Measurements from ENCODE around the gene ST3GAL5.
A peak's percentile ranks its signal among the peaks of the same experiment; 100 is the strongest.

Gene ST3GAL5

GRCh38 chr2:85797921-85798320 lies 90.9 kb downstream of the ST3GAL5 start:
- Histone ChIP-seq H2AFZ (ENCODE audit: low read length) (no peak overlapping the region), H2AK5ac (ENCODE audit: low read depth, low read length) (no peak overlapping the region), H3K27ac (replicated peaks; ENCODE audit: low read length) (no peak overlapping the region), H4K8ac (ENCODE audit: low read depth, low read length) (no peak overlapping the region), H2BK120ac (ENCODE audit: low read depth, low read length) (no peak overlapping the region), H3K4me1 (ENCODE audit: control insufficient read depth in 2 of 2, insufficient read depth in 1 of 2, low read depth in 1 of 2, low read length in 2 of 2) (peaks cover 13 to 18% of the 10 kb centered on the region in 2 donors), H3K4ac (ENCODE audit: low read length) (no peak overlapping the region), H3K9me3 (replicated peaks in 1 of 2; ENCODE audit: control insufficient read depth in 2 of 2, insufficient read depth in 1 of 2, low read depth in 1 of 2, low read length in 2 of 2) (peaks cover 2% of the 10 kb centered on the region in 2 donors), H3K79me1 (ENCODE audit: low read depth, low read length) (no peaks in the 10 kb centered on the region), H3K18ac (ENCODE audit: low read length) (no peak overlapping the region), H3K27me3 (ENCODE audit: control insufficient read depth in 3 of 3, insufficient read depth in 3 of 3, low read depth in 1 of 3, low read length in 3 of 3) (no peaks in the 10 kb centered on the region), H3K4me3 (ENCODE audit: low read length in 2 of 2) (no peak overlapping the region), H2BK15ac (ENCODE audit: low read length) (no peak overlapping the region), H2BK5ac (ENCODE audit: low read length) (no peak overlapping the region), H3K14ac (ENCODE audit: low read length) (no peak overlapping the region), H3K36me3 (replicated peaks in 1 of 2; ENCODE audit: control insufficient read depth in 2 of 2, insufficient read depth in 2 of 2, low read length in 2 of 2) (no peaks in the 10 kb centered on the region), H3K9ac (ENCODE audit: low read depth, low read length, poor library complexity) (no peak overlapping the region), H3K4me2 (ENCODE audit: insufficient read depth, low read length, poor library complexity, severe bottlenecking) (no peak overlapping the region), H4K91ac (ENCODE audit: low read depth, low read length, poor library complexity) (no peak overlapping the region), H3K23ac (ENCODE audit: low read depth, low read length, poor library complexity) (no peak overlapping the region), H2BK12ac (ENCODE audit: low read length) (no peak overlapping the region)
- DNase-seq (ENCODE audit: low spot score), result no peak
- no CpG with 5 or more reads among the region's 6 CpGs for WGBS, 2 donors (ENCODE audit: extremely low coverage in 2 of 2, insufficient read length in 2 of 2, insufficient replicate concordance in 1 of 2)

GRCh38 chr2:85797263-85797660 lies 91.5 kb downstream of the ST3GAL5 start:
- H3K79me1 ChIP-seq (ENCODE audit: low read depth, low read length), result no peaks in the 10 kb centered on the region
- H3K18ac ChIP-seq (ENCODE audit: low read length), result peak overlapping the region; percentile 15
- H2AK5ac ChIP-seq (ENCODE audit: low read depth, low read length), result no peak overlapping the region
- H2BK12ac ChIP-seq (ENCODE audit: low read length), result no peak overlapping the region
- H2BK15ac ChIP-seq (ENCODE audit: low read length), result peak overlapping the region; percentile 3
- no peak overlapping the region for H3K23ac ChIP-seq (ENCODE audit: low read depth, low read length, poor library complexity)
- H4K91ac ChIP-seq (ENCODE audit: low read depth, low read length, poor library complexity), result no peak overlapping the region
- no peak overlapping the region for H3K27ac ChIP-seq (replicated peaks; ENCODE audit: low read length)
- H4K8ac ChIP-seq (ENCODE audit: low read depth, low read length), result no peak overlapping the region
- H3K4ac ChIP-seq (ENCODE audit: low read length), result no peak overlapping the region
- H2BK5ac ChIP-seq (ENCODE audit: low read length), result no peak overlapping the region
- no peak for DNase-seq (ENCODE audit: low spot score)
- H2BK120ac ChIP-seq (ENCODE audit: low read depth, low read length), result no peak overlapping the region
- no peaks in the 10 kb centered on the region for H3K27me3 ChIP-seq (ENCODE audit: control insufficient read depth in 3 of 3, insufficient read depth in 3 of 3, low read depth in 1 of 3, low read length in 3 of 3)
- peaks cover 2% of the 10 kb centered on the region in 2 donors for H3K9me3 ChIP-seq (replicated peaks in 1 of 2; ENCODE audit: control insufficient read depth in 2 of 2, insufficient read depth in 1 of 2, low read depth in 1 of 2, low read length in 2 of 2)
- whole genome bisulfite sequencing, 2 donors (ENCODE audit: extremely low coverage in 2 of 2, insufficient read length in 2 of 2, insufficient replicate concordance in 1 of 2), result no CpG with 5 or more reads among the region's 13 CpGs
- H3K4me1 ChIP-seq (ENCODE audit: control insufficient read depth in 2 of 2, insufficient read depth in 1 of 2, low read depth in 1 of 2, low read length in 2 of 2), result peaks cover 13 to 18% of the 10 kb centered on the region in 2 donors
- no peak overlapping the region for H3K4me3 ChIP-seq (ENCODE audit: low read length in 2 of 2)
- no peaks in the 10 kb centered on the region for H3K36me3 ChIP-seq (replicated peaks in 1 of 2; ENCODE audit: control insufficient read depth in 2 of 2, insufficient read depth in 2 of 2, low read length in 2 of 2)
- H3K9ac ChIP-seq (ENCODE audit: low read depth, low read length, poor library complexity), result peak overlapping the region; percentile 47
- peak overlapping the region; percentile 78 for H2AFZ ChIP-seq (ENCODE audit: low read length)
- H3K4me2 ChIP-seq (ENCODE audit: insufficient read depth, low read length, poor library complexity, severe bottlenecking), result no peak overlapping the region
- no peak overlapping the region for H3K14ac ChIP-seq (ENCODE audit: low read length)

- WGBS, 2 donors (ENCODE audit: extremely low coverage in 2 of 2, insufficient read length in 2 of 2, insufficient replicate concordance in 1 of 2), result no CpG with 5 or more reads among the region's 22 CpGs
- Histone ChIP-seq H3K14ac (ENCODE audit: low read length) (no peak overlapping the region), H3K23ac (ENCODE audit: low read depth, low read length, poor library complexity) (no peak overlapping the region), H3K9me3 (replicated peaks in 1 of 2; ENCODE audit: control insufficient read depth in 2 of 2, insufficient read depth in 1 of 2, low read depth in 1 of 2, low read length in 2 of 2) (peaks cover 0 to 2% of the 10 kb centered on the region in 2 donors), H4K8ac (ENCODE audit: low read depth, low read length) (no peak overlapping the region), H2BK120ac (ENCODE audit: low read depth, low read length) (no peak overlapping the region), H3K36me3 (replicated peaks in 1 of 2; ENCODE audit: control insufficient read depth in 2 of 2, insufficient read depth in 2 of 2, low read length in 2 of 2) (no peaks in the 10 kb centered on the region), H2AK5ac (ENCODE audit: low read depth, low read length) (peak overlapping the region; percentile 97), H3K4ac (ENCODE audit: low read length) (no peak overlapping the region), H3K4me2 (ENCODE audit: insufficient read depth, low read length, poor library complexity, severe bottlenecking) (no peak overlapping the region), H3K18ac (ENCODE audit: low read length) (peak overlapping the region; percentile 84), H3K9ac (ENCODE audit: low read depth, low read length, poor library complexity) (peak overlapping the region; percentile 47), H3K27me3 (ENCODE audit: control insufficient read depth in 3 of 3, insufficient read depth in 3 of 3, low read depth in 1 of 3, low read length in 3 of 3) (no peaks in the 10 kb centered on the region), H4K91ac (ENCODE audit: low read depth, low read length, poor library complexity) (no peak overlapping the region), H2BK5ac (ENCODE audit: low read length) (no peak overlapping the region), H3K4me3 (ENCODE audit: low read length in 2 of 2) (no peak overlapping the region), H3K4me1 (ENCODE audit: control insufficient read depth in 2 of 2, insufficient read depth in 1 of 2, low read depth in 1 of 2, low read length in 2 of 2) (peaks cover 13 to 18% of the 10 kb centered on the region in 2 donors), H3K27ac (replicated peaks; ENCODE audit: low read length) (no peak overlapping the region), H2BK12ac (ENCODE audit: low read length) (no peak overlapping the region), H2AFZ (ENCODE audit: low read length) (peak overlapping the region; percentile 78), H2BK15ac (ENCODE audit: low read length) (peak overlapping the region; percentile 81), H3K79me1 (ENCODE audit: low read depth, low read length) (no peaks in the 10 kb centered on the region)
- peak; percentile 18 for DNase-seq (ENCODE audit: low spot score)
Observed at GRCh38 chr2:85796341-85797262, 92.2 kb downstream of the ST3GAL5 start.

- Histone ChIP-seq H2AFZ (ENCODE audit: low read length) (no peak overlapping the region), H4K8ac (ENCODE audit: low read depth, low read length) (no peak overlapping the region), H3K9ac (ENCODE audit: low read depth, low read length, poor library complexity) (no peak overlapping the region), H2AK5ac (ENCODE audit: low read depth, low read length) (peak overlapping the region; percentile 97), H3K27ac (replicated peaks; ENCODE audit: low read length) (no peak overlapping the region), H3K23ac (ENCODE audit: low read depth, low read length, poor library complexity) (no peak overlapping the region), H2BK5ac (ENCODE audit: low read length) (peak overlapping the region; percentile 46), H3K14ac (ENCODE audit: low read length) (no peak overlapping the region), H3K27me3 (ENCODE audit: control insufficient read depth in 3 of 3, insufficient read depth in 3 of 3, low read depth in 1 of 3, low read length in 3 of 3) (no peaks in the 10 kb centered on the region), H2BK15ac (ENCODE audit: low read length) (peak overlapping the region; percentile 81), H3K4me2 (ENCODE audit: insufficient read depth, low read length, poor library complexity, severe bottlenecking) (no peak overlapping the region), H3K4me3 (ENCODE audit: low read length in 2 of 2) (no peak overlapping the region), H3K4ac (ENCODE audit: low read length) (no peak overlapping the region), H3K36me3 (replicated peaks in 1 of 2; ENCODE audit: control insufficient read depth in 2 of 2, insufficient read depth in 2 of 2, low read length in 2 of 2) (no peaks in the 10 kb centered on the region), H3K9me3 (replicated peaks in 1 of 2; ENCODE audit: control insufficient read depth in 2 of 2, insufficient read depth in 1 of 2, low read depth in 1 of 2, low read length in 2 of 2) (peaks cover 0 to under 1% of the 10 kb centered on the region in 2 donors), H4K91ac (ENCODE audit: low read depth, low read length, poor library complexity) (peak overlapping the region; percentile 56), H2BK120ac (ENCODE audit: low read depth, low read length) (no peak overlapping the region), H3K79me1 (ENCODE audit: low read depth, low read length) (no peaks in the 10 kb centered on the region), H2BK12ac (ENCODE audit: low read length) (no peak overlapping the region), H3K4me1 (ENCODE audit: control insufficient read depth in 2 of 2, insufficient read depth in 1 of 2, low read depth in 1 of 2, low read length in 2 of 2) (peaks cover 13 to 21% of the 10 kb centered on the region in 2 donors), H3K18ac (ENCODE audit: low read length) (peak overlapping the region; percentile 24)
- no CpG with 5 or more reads among the region's 6 CpGs for WGBS, 2 donors (ENCODE audit: extremely low coverage in 2 of 2, insufficient read length in 2 of 2, insufficient replicate concordance in 1 of 2)
- DNase-seq (ENCODE audit: low spot score), result no peak
Observed at GRCh38 chr2:85796046-85796340, 92.8 kb downstream of the ST3GAL5 start.

All from neuronal stem cell (in vitro differentiated cells).